ENCODE data around the gene BAX. TPM values are rescaled to one million over a fixed set of nuclear protein-coding genes. Genes with fewer than 3 reads are reported as not detected.

BAX gene
- total and polyA plus RNA-seq, 2 of the 4 experiments (the other 2 are of a cell fraction): 23.3 to 169 TPM

GRCh38 chr19:48986211-48986610 lies 31.5 kb downstream of the BAX start:
- DNase-seq (no peak), ATAC-seq (ENCODE audit: low read depth) (no peak)
- BruUV-seq (replicated peaks): no TSS peak
- H2BK120ac ChIP-seq (ENCODE audit: low read depth, low read length): no peak overlapping the region
- no peak overlapping the region for H2BK5ac ChIP-seq (ENCODE audit: low read depth, low read length, poor library complexity, severe bottlenecking)
- H3K4ac ChIP-seq (ENCODE audit: low read depth, low read length): no peak overlapping the region
- no peak overlapping the region for H2AK5ac ChIP-seq (ENCODE audit: low read depth, low read length)
- peaks cover 13% of the 10 kb centered on the region for H3K9me1 ChIP-seq (ENCODE audit: insufficient read depth, low read length)
- peaks cover 27 to 62% of the 10 kb centered on the region in 2 experiments for H3K79me1 ChIP-seq (ENCODE audit: low read depth in 1 of 2, low read length in 2 of 2)
- TF ChIP-seq, protein P1, sequence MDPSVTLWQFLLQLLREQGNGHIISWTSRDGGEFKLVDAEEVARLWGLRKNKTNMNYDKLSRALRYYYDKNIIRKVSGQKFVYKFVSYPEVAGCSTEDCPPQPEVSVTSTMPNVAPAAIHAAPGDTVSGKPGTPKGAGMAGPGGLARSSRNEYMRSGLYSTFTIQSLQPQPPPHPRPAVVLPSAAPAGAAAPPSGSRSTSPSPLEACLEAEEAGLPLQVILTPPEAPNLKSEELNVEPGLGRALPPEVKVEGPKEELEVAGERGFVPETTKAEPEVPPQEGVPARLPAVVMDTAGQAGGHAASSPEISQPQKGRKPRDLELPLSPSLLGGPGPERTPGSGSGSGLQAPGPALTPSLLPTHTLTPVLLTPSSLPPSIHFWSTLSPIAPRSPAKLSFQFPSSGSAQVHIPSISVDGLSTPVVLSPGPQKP (IDR thresholded peaks at IDR 0.05; ENCODE audit: borderline replicate concordance, low read depth, low read length): no peak
- TF ChIP-seq MAFK (IDR thresholded peaks at IDR 0.05; ENCODE audit: low read depth, low read length) (no peak), POLR2A (IDR thresholded peaks at IDR 0.05; ENCODE audit: low read depth, low read length) (no peak), RAD21 (IDR thresholded peaks at IDR 0.05; ENCODE audit: low read length) (no peak), NFE2L2 (IDR thresholded peaks at IDR 0.05; ENCODE audit: low read depth, low read length) (no peak), RFX5 (IDR thresholded peaks at IDR 0.05; ENCODE audit: low read depth, low read length) (no peak), CEBPB (IDR thresholded peaks at IDR 0.05; ENCODE audit: low read depth, low read length) (no peak), CHD1 (IDR thresholded peaks at IDR 0.05; ENCODE audit: low read depth, low read length) (no peak), SMC3 (IDR thresholded peaks at IDR 0.05; ENCODE audit: low read depth, low read length) (no peak), RCOR1 (IDR thresholded peaks at IDR 0.05; ENCODE audit: insufficient replicate concordance, low read length) (no peak), MXI1 (IDR thresholded peaks at IDR 0.05; ENCODE audit: borderline replicate concordance, low read depth, low read length) (no peak)
- TF ChIP-seq, protein P2, sequence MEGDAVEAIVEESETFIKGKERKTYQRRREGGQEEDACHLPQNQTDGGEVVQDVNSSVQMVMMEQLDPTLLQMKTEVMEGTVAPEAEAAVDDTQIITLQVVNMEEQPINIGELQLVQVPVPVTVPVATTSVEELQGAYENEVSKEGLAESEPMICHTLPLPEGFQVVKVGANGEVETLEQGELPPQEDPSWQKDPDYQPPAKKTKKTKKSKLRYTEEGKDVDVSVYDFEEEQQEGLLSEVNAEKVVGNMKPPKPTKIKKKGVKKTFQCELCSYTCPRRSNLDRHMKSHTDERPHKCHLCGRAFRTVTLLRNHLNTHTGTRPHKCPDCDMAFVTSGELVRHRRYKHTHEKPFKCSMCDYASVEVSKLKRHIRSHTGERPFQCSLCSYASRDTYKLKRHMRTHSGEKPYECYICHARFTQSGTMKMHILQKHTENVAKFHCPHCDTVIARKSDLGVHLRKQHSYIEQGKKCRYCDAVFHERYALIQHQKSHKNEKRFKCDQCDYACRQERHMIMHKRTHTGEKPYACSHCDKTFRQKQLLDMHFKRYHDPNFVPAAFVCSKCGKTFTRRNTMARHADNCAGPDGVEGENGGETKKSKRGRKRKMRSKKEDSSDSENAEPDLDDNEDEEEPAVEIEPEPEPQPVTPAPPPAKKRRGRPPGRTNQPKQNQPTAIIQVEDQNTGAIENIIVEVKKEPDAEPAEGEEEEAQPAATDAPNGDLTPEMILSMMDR (conservative IDR thresholded peaks at IDR 0.05; ENCODE audit: low read depth, low read length): no peak
- TF ChIP-seq, protein P3, sequence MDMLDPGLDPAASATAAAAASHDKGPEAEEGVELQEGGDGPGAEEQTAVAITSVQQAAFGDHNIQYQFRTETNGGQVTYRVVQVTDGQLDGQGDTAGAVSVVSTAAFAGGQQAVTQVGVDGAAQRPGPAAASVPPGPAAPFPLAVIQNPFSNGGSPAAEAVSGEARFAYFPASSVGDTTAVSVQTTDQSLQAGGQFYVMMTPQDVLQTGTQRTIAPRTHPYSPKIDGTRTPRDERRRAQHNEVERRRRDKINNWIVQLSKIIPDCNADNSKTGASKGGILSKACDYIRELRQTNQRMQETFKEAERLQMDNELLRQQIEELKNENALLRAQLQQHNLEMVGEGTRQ (IDR thresholded peaks at IDR 0.05; ENCODE audit: low read depth, low read length): no peak
- peaks cover 22% of the 10 kb centered on the region for H4K20me1 ChIP-seq (ENCODE audit: insufficient read depth, low read length)
- intact Hi-C loops (cut with micrococcal nuclease) (no loop called here), dilution Hi-C loops (cut with HindIII; ENCODE audit: low sequenced_read_pairs, unreplicated experiment) (no loop called here), in situ Hi-C loops (cut with MboI; ENCODE audit: low sequenced_read_pairs) (no loop called here)
- no peaks in the 10 kb centered on the region for H3K27me3 ChIP-seq (ENCODE audit: control insufficient read depth, insufficient read depth, low read length)
- H2AFZ ChIP-seq (replicated peaks; ENCODE audit: low read length, poor library complexity): no peak overlapping the region
- H2BK20ac ChIP-seq (ENCODE audit: low read depth, low read length): no peak overlapping the region
- no peak overlapping the region for H2BK15ac ChIP-seq (ENCODE audit: low read depth, low read length)
- H3K4me3 ChIP-seq (ENCODE audit: insufficient read depth, low read depth, low read length): no peak overlapping the region
- no peak overlapping the region for H4K5ac ChIP-seq (ENCODE audit: low read depth, low read length)
- H3K56ac ChIP-seq (ENCODE audit: extremely low read depth, insufficient read depth, low read length): no peak overlapping the region
- no peak overlapping the region for H3K4me2 ChIP-seq (ENCODE audit: low read depth, low read length)
- no peak overlapping the region for H4K91ac ChIP-seq (ENCODE audit: insufficient read depth, low read depth, low read length)
- CTCF ChIA-PET: no interaction called here
- H3K27ac ChIP-seq (ENCODE audit: insufficient read depth, low read length): no peak overlapping the region
- H3K36me3 ChIP-seq (ENCODE audit: control insufficient read depth, insufficient read depth, low read length): peaks cover 65% of the 10 kb centered on the region
- no peak overlapping the region for H3K18ac ChIP-seq (ENCODE audit: low read depth, low read length)
- H2AK9ac ChIP-seq (replicated peaks; ENCODE audit: low read depth, low read length, poor library complexity): no peak overlapping the region
- H3K4me1 ChIP-seq (ENCODE audit: control insufficient read depth, insufficient read depth, low read length): peaks cover 7% of the 10 kb centered on the region
- no peak overlapping the region for H3K23ac ChIP-seq (ENCODE audit: low read depth, low read length)
- H3K9ac ChIP-seq (ENCODE audit: low read depth, low read length): no peak overlapping the region
- no peak overlapping the region for H4K8ac ChIP-seq (ENCODE audit: low read depth in 2 of 2, low read length in 2 of 2)
- no peaks in the 10 kb centered on the region for H3K9me3 ChIP-seq (ENCODE audit: control insufficient read depth, insufficient read depth, low read length)
- H3K14ac ChIP-seq (replicated peaks; ENCODE audit: low read depth, low read length): no peak overlapping the region
- 83% methylated on average over 1 of the region's 3 CpGs; no CpG with 5 or more reads in 1 of the 2 experiments for WGBS, 2 experiments (ENCODE audit: extremely low coverage in 2 of 2, insufficient read length in 1 of 2)
- POLR2A ChIA-PET (ENCODE audit: unreplicated experiment): interaction anchor here (0.6 kb wide), 1 partner anchor 20 kb away, joined by 4 read pairs; no protein-coding TSS in a partner anchor

Measured in IMR-90 (cell line).